ENCODE results near the gene FOXRED2.

GRCh38 chr22:36455571-36456463 lies 51.0 kb downstream of the FOXRED2 start:
- TF ChIP-seq TCF7L2 (IDR thresholded peaks at IDR 0.05; ENCODE audit: borderline replicate concordance, extremely low read depth, insufficient read depth, insufficient read length) (no peak), MAX (IDR thresholded peaks at IDR 0.05) (no peak), RAD21 (IDR thresholded peaks at IDR 0.05; ENCODE audit: low read depth) (no peak), CBX3 (IDR thresholded peaks at IDR 0.05; ENCODE audit: low read depth) (no peak), CTCF (IDR thresholded peaks at IDR 0.05 in 2 of 3, conservative IDR thresholded peaks at IDR 0.05 in 1 of 3; ENCODE audit: borderline replicate concordance in 1 of 3, insufficient read depth in 1 of 3, low read depth in 2 of 3, low read length in 2 of 3) (no peak), POLR2A (IDR thresholded peaks at IDR 0.05; ENCODE audit: borderline replicate concordance, extremely low read depth, insufficient read depth, insufficient read length) (no peak), POLR2AphosphoS5 (IDR thresholded peaks at IDR 0.05; ENCODE audit: low read depth, low read length) (no peak), CEBPB (IDR thresholded peaks at IDR 0.05; ENCODE audit: low read depth) (no peak), JUND (IDR thresholded peaks at IDR 0.05) (no peak), ATF3 (IDR thresholded peaks at IDR 0.05) (no peak), REST (IDR thresholded peaks at IDR 0.05; ENCODE audit: low read depth) (no peak)
